Upper lobe of right lung (tissue), 1 donor: ENCODE results near the gene GRIK2. TPM values are rescaled to one million over a fixed set of nuclear protein-coding genes. Genes with fewer than 3 reads are reported as not detected.

Experiments
- ATAC-seq: fragments of 200-7000 bp; cut with Tn5 transposase; one replicate; pipeline ENCODE4 v1.9.1; 2020; ENCODE audit warnings: mild to moderate bottlenecking, moderate library complexity
- DNase-seq: peaks from one replicate; pipeline ENCODE4 v3.0.0-alpha.2; 2020
- H3K27ac ChIP-seq: fragments of 200-600 bp; one replicate; pipeline ENCODE4 v1.8.0; 2022
- H3K27me3 ChIP-seq: fragments of 200-600 bp; one replicate; pipeline ENCODE4 v1.8.0; 2022; ENCODE audit warnings: mild to moderate bottlenecking
- H3K36me3 ChIP-seq: fragments of 200-600 bp; one replicate; pipeline ENCODE4 v1.8.0; 2022
- H3K4me1 ChIP-seq: fragments of 200-600 bp; one replicate; pipeline ENCODE4 v1.8.0; 2022
- H3K4me3 ChIP-seq: fragments of 200-600 bp; one replicate; pipeline ENCODE4 v1.8.0; 2022; ENCODE audit warnings: mild to moderate bottlenecking
- H3K9me3 ChIP-seq: fragments of 200-600 bp; one replicate; pipeline ENCODE4 v1.8.0; 2022
- intact Hi-C: fragments of 100-400 bp; cut with DNase I; formaldehyde crosslinking; loops from one replicate; pipeline ENCODE4 v1.11.0; 2022
- total RNA-seq: library from RNA; stranded (reverse); fragmentation: NEBNext Ultra II Directional; extraction: Animal tissue kit (Norgen Biotek cat#: 25700); gene quantifications from one replicate; pipeline ENCODE4 v1.2.1, GENCODE V29; 2021
- TF ChIP-seq, protein P1 (sequence below): fragments of 200-600 bp; IDR thresholded peaks from one replicate; pipeline ENCODE4 v1.8.0; 2022; ENCODE audit warnings: antibody characterized with exemption
- donor health status: DM: no; HTN: yes; CAD: no; lungs with severe emphysema.

GRIK2 gene
- total RNA-seq, 1 donor from 2014 or later: 0.38 TPM

DNA sequence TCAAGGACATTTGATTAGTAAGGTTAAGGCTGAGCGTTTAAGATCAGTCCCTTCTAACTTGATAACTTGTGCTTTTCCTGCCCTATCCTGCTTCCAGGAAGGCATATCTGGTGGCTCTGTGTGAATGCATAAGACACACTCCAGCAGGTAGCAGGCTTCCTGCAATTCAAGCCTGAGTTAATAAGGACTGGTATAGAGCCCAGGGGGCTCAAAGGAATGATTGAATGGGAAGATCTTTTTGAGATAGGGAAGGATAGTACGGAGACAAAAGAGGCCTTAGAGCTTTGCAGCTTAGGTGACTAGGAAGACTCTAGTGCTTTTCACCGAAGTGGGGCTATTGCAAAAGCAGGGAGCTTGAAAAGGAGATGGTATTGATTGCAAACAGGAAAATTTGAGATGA, 307.1 kb downstream of the GRIK2 start:
- no peak for ATAC-seq
- H3K27me3 ChIP-seq: no peaks in the 10 kb centered on the region
- no peak for DNase-seq
- no peak overlapping the region for H3K27ac ChIP-seq
- no peak overlapping the region for H3K4me3 ChIP-seq
- intact Hi-C loops: no loop called here
- TF ChIP-seq, protein P1, sequence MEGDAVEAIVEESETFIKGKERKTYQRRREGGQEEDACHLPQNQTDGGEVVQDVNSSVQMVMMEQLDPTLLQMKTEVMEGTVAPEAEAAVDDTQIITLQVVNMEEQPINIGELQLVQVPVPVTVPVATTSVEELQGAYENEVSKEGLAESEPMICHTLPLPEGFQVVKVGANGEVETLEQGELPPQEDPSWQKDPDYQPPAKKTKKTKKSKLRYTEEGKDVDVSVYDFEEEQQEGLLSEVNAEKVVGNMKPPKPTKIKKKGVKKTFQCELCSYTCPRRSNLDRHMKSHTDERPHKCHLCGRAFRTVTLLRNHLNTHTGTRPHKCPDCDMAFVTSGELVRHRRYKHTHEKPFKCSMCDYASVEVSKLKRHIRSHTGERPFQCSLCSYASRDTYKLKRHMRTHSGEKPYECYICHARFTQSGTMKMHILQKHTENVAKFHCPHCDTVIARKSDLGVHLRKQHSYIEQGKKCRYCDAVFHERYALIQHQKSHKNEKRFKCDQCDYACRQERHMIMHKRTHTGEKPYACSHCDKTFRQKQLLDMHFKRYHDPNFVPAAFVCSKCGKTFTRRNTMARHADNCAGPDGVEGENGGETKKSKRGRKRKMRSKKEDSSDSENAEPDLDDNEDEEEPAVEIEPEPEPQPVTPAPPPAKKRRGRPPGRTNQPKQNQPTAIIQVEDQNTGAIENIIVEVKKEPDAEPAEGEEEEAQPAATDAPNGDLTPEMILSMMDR: no peak
- H3K9me3 ChIP-seq: no peaks in the 10 kb centered on the region
- no peaks in the 10 kb centered on the region for H3K36me3 ChIP-seq
- H3K4me1 ChIP-seq: no peaks in the 10 kb centered on the region

DNA sequence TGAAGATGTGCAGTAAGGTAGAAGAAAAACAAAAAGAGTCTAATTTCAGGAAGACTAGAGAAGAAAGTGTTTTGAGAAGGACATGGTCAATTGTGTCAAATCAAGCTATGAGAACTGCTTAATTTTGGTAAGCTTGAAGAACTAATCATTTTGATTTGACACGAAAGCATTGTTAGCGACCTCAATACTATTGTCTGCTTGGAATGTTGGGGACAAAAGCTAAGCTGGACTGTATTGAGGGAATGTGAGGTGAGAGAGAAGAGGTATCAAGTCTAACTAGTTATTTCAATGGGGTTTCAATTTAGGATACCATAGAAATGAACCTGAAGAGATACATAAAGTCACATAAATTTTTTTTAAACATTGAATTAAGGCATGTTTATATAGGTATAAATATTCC, 309.8 kb downstream of the GRIK2 start:
- Histone ChIP-seq H3K4me1 (no peaks in the 10 kb centered on the region), H3K36me3 (no peaks in the 10 kb centered on the region), H3K4me3 (no peak overlapping the region), H3K27me3 (no peaks in the 10 kb centered on the region), H3K9me3 (no peaks in the 10 kb centered on the region), H3K27ac (no peak overlapping the region)
- intact Hi-C loops: no loop called here
- TF ChIP-seq, protein P1: no peak
- ATAC-seq (no peak), DNase-seq (no peak)

DNA sequence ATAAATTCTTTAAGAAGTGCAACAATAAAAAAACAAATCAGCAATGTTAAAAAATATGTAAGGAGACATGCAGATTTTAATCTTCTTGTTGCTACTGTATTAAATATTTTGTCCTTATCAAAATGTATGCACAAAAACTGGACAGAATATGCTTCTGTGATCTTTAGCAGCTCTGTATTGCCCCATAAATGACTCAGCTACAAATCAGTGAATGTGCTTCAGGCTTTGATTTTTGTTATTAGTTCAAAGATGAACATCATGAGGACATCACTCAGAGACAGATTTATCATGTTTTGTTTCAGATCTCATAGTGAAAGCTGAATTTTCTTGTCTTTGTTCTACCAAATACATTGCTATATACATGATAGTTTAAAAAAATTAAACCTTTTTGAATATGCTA, 312.4 kb downstream of the GRIK2 start:
- intact Hi-C loops: no loop called here
- H3K4me1 ChIP-seq: no peaks in the 10 kb centered on the region
- no peaks in the 10 kb centered on the region for H3K27me3 ChIP-seq
- H3K9me3 ChIP-seq: no peaks in the 10 kb centered on the region
- H3K27ac ChIP-seq: no peak overlapping the region
- no peak for ATAC-seq
- H3K36me3 ChIP-seq: no peaks in the 10 kb centered on the region
- TF ChIP-seq, protein P1: no peak
- no peak overlapping the region for H3K4me3 ChIP-seq
- DNase-seq: no peak

DNA sequence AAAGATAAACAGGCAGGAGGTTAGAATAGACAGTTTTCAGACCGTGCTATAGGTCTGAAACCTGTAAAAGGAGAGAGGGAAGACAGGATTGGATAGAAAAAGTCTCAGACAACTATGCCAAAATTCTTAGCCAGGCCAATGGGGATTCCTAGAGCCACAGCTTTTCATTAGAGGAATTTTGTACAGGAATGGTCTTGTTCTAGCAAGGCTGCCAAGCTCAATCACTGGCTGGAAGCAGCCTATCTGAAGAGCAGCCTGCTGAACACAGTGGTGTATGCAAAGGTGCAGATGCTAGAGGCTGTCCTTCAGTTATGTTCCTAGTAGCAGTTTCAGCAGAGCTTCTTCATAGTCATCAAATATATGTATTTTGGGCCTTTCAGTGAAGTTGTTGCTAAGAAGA, 313.1 kb downstream of the GRIK2 start:
- Histone ChIP-seq H3K36me3 (no peaks in the 10 kb centered on the region), H3K9me3 (no peaks in the 10 kb centered on the region), H3K27me3 (no peaks in the 10 kb centered on the region), H3K4me1 (no peaks in the 10 kb centered on the region), H3K27ac (no peak overlapping the region), H3K4me3 (no peak overlapping the region)
- DNase-seq (no peak), ATAC-seq (no peak)
- TF ChIP-seq, protein P1: no peak
- intact Hi-C loops: no loop called here

DNA sequence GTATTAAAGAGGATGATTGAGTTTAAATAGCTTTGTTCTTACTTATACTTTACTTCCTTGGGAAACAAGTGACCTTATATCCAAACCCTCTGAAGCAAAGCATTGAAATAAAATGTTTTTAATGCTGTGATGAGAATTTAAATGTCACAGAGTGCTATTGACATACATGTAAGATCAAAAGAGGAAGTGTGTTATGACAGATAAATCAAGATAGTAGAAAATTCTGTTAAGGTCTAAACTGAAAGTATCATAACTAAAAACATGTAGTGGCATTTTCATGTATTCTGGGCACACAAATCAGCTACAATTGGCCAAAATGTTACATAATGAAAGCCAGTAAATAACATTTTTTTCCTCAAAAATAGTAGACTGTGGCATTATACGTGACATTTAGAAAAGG, 318.0 kb downstream of the GRIK2 start:
- ATAC-seq (no peak), DNase-seq (no peak)
- no peak overlapping the region for H3K27ac ChIP-seq
- H3K27me3 ChIP-seq: no peaks in the 10 kb centered on the region
- H3K4me3 ChIP-seq: no peak overlapping the region
- no peaks in the 10 kb centered on the region for H3K36me3 ChIP-seq
- H3K9me3 ChIP-seq: no peaks in the 10 kb centered on the region
- no peaks in the 10 kb centered on the region for H3K4me1 ChIP-seq
- intact Hi-C loops: no loop called here
- TF ChIP-seq, protein P1: no peak

DNA sequence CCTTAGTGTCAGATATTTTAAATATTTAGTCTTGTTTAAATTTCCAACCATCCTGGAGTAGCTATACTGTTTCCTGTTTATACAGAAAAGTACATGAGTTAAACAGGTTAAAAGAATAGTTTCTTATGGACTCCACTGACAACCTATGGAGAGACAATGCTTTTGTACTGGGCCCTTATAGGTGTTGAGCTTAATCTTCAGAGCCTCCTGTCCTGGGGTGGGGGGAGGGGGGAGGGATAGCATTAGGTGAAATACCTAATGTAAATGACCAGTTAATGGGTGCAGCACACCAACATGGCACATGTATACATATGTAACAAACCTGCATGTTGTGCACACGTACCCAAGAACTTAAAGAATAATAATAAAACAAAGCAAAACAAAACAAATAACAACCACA, 322.9 kb downstream of the GRIK2 start:
- Histone ChIP-seq H3K9me3 (no peaks in the 10 kb centered on the region), H3K27ac (no peak overlapping the region), H3K4me1 (no peaks in the 10 kb centered on the region), H3K4me3 (no peak overlapping the region), H3K27me3 (no peaks in the 10 kb centered on the region), H3K36me3 (no peaks in the 10 kb centered on the region)
- TF ChIP-seq, protein P1: no peak
- no peak for ATAC-seq
- no peak for DNase-seq
- intact Hi-C loops: no loop called here
